Skeletal muscle cell (primary cell): ENCODE measurements around the gene SFXN2.

Experiments used
- DNase-seq: peaks from one replicate; pipeline ENCODE4 v3.0.0-alpha.2; 2010; ENCODE audit warnings: low read depth
- H3K4me3 ChIP-seq: 2 replicates; pipeline ENCODE4 v1.5.1; 2011; ENCODE audit warnings: low read depth, mild to moderate bottlenecking, control low read depth, low read length, moderate library complexity

The SFXN2 gene

DNA sequence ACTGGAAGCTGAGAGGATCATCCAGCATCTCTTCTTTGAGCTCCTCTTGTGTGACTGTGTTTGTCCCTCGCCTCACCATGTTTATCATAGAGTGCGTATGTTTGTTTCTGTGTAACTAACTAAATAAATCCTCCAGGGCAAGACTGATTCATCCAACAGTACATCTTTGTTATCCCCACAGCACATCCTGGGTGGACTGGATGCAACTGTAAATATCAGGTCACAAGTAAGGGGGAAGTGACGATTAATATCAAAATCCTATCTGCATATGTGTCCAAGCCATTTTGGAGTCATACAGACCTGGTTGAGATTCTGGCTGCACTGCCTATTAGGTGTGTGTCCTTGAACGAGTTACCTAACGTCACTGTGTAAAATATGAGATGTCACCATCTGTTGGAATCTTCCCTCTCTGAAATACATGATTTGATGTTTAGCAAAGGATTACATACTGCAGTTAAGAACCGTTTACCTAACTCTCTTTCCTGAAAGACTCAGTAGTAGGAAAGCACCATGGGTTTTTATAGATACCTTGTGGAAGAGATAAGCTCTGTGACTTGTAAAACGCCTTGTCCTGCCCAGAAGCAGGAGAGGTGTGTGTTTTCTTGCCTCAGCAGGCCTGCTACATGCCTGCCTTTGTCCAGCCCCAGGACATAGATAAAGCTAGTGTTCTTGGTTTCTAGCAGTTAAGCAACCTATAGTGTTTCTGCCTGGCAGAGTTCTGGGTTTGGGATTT, 55.1 kb downstream of the SFXN2 start:
- no peak for DNase-seq
- no peak overlapping the region for H3K4me3 ChIP-seq

DNA sequence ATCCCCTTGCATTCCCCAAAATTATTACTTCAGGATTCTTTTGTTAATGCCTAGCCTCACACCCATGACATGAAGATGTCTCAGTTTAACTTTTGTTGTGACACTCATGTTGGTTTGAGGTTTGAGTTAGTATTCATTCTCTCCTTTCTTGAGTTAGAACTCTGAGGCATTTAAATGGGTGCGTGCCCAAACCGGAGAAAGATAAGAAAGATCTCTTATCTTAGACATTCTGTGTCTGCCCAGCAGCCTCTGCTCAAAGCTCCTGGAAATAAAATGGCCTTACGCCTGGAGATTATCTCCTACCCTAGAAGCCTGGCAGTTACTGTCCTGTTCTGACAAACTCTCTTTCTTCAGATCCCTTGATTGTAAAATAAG, 55.7 kb downstream of the SFXN2 start:
- no peak overlapping the region for H3K4me3 ChIP-seq

DNA sequence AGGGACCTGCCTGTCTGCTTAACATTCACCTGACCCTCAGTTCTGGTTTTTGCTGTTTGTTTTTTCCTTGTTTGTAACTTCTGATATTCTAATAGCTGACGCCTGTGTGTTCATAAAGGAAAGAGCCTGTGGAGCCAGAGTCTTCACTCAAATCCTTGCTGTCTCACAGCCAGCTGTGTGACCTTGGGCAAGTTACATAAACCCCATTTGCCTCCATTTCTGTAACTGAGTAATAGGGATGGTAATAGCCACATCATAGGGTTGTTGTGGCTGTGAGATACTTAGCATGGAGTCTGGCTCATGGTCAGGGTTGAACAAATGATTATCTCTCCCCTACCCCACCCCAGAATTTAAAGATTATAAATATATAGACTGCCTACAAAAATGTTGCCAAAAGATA, 56.4 kb downstream of the SFXN2 start:
- no peak for DNase-seq
- H3K4me3 ChIP-seq: no peak overlapping the region

More for the DNA sequence above, 55.7 kb downstream of the SFXN2 start:
- no peak for DNase-seq

DNA sequence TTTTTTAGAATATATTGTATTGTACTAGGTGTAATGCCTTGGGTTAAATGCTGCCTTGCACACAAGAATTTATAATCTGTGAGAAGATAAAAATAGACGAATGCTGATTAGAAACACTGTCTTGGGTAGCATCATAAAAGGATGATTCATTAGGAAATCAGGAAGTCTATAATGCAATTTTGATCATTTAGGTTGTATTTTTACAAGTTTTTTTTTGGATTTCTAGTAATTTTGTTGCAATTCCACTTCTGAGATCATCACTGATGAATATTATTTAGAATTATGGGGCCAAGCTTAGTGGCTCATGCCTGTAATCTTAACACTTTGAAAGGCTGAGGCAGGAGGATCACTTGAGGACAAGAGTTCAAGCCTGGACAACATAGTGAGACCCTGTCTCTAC, 58.9 kb downstream of the SFXN2 start:
- no peak for DNase-seq

DNA sequence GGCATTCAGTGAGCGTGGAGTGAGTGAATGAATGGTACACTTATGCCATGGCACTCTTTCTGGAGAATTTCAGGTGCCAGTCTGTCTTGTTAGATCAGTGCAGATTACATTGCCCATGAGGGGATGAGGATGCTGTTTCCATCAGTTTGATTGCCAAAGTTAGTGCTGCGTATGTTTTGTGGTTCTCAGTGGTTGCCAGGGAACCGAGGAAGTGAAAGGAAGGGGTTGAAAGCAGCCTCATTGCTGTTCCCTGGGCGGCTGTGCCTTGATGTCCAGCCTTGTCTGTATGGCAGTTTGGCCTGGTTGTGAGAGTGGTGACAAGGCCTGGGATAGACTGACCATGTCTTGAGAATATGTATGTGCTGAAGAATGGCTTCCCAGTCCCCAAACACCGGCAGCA, 59.5 kb downstream of the SFXN2 start:
- H3K4me3 ChIP-seq: no peak overlapping the region
- no peak for DNase-seq

More for the DNA sequence above, 58.9 kb downstream of the SFXN2 start:
- H3K4me3 ChIP-seq: no peak overlapping the region

DNA sequence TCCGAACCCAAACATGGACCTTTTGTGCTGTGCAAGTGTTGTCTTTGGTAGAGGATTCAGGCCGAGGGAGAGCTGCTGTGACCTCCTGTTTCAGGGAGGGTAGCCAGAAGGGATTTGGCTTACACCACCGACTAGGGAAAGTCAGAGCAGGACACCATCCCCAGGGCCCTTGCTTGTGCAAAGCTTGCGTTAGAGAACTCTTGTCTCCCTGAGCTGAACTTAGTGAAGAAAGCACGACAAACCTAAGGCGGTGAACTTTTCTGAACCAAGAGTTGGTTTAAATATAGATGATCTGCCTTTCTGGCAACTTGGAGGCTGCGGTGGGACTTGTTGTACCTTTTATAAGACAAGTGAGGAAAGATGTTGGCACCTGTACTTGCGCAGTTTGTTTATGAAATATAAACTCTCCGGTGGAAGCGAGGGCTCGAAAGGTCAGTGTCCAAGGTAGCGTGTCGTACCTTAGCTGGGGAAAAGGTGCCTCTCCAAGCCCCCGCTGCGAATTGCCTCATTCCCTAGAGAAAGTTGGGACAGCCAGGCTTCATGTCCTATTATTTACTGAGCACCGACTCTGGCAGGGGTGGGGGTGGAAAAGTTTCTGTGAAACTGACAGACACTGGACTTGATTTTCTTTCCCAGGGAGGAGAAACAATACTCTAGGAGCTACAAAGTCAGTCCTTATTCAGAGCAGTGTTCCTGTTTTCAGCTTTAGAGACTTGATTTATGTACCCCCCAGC, 60.9 kb downstream of the SFXN2 start:
- peak overlapping the region; percentile 61 for H3K4me3 ChIP-seq

DNA sequence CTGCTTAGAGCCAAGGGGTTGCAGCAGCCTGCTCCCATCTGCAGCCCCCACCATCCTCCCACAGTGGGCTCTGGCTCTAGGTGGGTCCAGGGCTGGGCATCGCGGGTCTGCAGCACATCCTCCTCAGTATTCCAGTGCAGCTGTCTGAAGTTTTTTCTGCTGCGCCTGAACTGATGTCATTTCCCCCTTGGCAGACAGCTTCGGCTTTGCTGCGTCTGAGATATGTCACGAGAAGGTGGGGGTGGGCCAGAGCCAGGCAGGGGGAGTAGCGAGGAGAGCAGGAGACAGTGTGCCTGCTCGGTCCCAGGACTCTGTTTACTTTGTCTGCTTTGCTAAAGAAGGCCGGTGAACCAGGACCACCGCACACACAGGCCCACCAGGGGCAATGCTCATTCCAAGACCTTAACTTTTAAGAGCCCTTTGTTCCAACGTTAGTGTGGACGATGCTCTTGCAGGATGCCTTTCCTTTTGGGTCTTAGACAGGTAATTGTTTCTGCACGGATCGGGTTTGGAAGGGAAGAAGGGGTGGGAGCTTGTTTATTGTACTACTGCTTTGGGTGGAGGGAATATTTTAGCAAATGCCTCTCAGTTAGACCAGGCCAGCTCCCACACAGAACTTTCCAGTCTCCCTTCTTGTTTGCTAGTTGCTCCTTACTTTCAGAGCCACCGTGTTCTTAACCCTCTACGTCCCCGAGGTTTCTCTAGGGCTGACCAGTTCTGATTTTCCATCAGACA, 61.7 kb downstream of the SFXN2 start:
- peak; percentile 82 for DNase-seq
- H3K4me3 ChIP-seq: peak overlapping the region; percentile 61

More for the DNA sequence above, 60.9 kb downstream of the SFXN2 start:
- DNase-seq: peak; percentile 71

DNA sequence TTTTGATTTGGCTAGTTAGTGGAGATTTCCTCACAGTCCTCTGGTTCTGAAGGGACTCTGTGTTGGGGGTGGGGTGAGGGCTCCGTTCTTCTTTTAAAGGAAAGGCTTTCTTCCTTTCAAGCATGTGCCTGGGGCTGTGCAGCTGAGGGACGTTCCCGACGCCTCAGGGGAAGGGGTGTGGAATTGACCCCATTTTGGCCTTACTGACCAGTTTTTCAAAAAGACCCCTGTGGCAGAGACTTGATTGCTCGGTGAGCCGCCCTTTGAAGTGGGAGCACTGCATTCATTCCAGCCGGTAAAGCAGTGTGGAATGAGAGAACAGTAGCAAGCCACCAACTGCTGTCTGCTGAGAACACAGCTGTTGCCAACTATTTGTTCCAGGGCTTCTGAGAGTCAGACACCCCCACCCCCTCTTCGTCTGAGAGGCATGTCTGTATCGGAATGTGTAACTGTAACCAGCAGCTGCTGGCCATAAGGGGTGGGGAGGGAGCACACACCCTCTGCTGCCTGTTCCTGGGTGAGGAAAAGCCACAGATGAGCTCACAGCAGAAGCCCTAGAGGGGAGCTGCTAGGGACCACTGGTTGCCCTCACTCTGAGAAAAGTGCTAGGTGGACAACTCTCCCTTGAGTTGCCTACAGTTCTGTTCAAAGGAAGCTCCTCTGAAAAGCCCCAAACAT, 62.5 kb downstream of the SFXN2 start:
- H3K4me3 ChIP-seq: peak overlapping the region; percentile 61
- DNase-seq: peak; percentile 98

DNA sequence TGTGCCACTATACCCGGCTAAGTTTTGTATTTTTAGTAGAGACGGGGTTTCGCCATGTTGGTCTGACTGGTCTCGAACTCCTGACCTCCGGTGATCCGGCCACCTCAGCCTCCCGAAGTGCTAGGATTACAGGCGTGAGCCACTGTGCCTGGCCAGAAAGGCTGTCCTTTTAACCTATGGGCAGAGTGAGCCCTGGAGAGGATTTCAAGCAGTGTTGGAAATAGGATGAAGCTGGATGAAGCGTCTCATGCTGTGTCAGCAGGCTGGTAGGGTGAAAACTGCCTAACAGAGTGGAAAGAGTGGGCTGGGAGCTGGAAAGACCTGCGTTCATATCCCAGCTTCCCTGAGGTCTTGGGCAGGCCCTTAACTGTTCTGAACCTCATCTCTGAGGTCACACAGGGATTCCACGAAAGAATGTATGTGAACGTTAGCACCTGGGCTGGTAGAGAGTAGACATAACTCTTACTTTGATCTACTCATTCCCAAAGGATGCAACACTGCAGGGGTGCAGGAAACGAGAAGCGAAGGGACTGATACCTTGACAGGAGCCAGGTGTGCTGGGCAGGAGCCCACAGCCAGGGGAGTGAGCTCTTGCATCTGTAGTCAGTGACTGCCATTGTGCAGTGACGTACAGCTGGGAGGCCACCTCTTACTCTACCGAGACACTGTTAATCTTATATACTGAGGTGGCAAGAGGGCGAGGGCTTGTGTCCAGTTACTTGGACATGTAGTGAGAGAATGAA, 63.4 kb downstream of the SFXN2 start:
- H3K4me3 ChIP-seq: peak overlapping the region; percentile 30
- DNase-seq: no peak

DNA sequence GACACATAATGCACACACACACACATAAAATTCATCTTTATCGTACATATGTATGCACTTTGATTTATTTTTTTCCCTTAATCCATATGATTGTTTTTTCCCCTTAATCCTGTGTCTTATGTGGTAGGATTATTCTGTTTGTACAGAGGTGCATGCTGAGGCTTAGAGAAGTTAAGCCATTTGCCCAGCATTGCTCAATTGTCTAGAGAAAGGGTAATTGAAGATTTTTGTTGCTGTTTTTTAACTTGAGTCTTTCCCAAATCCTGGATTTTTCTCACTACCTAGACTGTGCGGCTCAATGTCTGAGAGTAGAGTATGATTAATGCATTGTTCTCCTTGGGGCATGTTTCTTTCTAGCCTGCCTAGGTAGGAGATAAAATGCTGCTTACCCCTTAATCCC, 64.3 kb downstream of the SFXN2 start:
- H3K4me3 ChIP-seq: no peak overlapping the region
- no peak for DNase-seq

DNA sequence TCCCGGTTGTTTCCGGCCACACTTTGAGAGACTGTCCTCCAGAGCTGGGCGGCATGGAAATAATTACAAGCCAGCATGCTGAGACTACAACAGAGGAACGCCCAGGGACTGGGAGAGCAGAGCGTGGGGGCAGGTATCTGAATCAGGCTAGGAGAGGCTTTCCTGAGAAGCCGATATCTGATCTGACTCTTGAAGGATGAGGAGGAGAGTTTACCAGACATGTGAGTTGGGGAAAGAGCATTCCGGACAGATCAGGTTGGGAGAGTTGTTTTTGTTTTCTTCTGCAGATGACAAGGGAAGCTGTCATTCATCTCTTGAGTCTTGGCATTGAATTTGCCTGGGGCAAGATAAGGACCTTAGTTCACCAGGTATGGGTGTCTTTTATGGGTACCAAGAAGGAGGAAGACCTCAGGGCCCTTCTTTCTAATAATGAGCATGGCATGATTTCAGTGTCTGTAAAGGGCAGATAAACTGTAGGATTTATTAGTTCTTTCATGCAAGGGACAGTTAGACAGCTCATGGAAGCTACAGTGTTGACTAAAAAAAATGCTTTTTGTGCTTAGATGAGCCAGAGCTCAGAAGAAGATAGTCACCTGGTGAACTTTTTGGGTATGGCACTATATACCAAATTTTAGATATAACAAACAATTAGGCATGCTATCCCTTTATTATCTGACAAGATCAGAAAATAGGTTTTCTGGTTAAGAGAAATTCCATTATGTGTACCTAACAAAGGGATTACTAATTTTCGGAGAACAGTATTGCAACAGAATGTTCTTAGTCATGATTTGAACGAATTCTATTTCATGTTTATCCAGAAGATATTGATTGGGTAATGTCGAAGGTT, 65.5 kb downstream of the SFXN2 start:
- no peak overlapping the region for H3K4me3 ChIP-seq
- no peak for DNase-seq

DNA sequence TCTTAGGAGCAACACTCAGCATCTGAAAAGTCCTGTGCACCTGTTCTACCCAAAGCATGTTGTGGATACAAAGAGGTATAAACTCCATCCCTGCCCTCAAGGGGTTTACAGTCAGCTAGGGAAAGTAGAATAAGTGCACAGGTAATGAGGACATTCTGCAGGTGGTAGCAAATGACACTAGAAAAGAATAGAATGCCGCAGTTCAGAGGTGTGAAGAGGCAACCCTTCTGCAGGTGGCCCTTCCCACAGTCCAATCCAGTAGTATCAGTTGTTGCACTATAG, 66.0 kb downstream of the SFXN2 start:
- no peak for DNase-seq
- no peak overlapping the region for H3K4me3 ChIP-seq

DNA sequence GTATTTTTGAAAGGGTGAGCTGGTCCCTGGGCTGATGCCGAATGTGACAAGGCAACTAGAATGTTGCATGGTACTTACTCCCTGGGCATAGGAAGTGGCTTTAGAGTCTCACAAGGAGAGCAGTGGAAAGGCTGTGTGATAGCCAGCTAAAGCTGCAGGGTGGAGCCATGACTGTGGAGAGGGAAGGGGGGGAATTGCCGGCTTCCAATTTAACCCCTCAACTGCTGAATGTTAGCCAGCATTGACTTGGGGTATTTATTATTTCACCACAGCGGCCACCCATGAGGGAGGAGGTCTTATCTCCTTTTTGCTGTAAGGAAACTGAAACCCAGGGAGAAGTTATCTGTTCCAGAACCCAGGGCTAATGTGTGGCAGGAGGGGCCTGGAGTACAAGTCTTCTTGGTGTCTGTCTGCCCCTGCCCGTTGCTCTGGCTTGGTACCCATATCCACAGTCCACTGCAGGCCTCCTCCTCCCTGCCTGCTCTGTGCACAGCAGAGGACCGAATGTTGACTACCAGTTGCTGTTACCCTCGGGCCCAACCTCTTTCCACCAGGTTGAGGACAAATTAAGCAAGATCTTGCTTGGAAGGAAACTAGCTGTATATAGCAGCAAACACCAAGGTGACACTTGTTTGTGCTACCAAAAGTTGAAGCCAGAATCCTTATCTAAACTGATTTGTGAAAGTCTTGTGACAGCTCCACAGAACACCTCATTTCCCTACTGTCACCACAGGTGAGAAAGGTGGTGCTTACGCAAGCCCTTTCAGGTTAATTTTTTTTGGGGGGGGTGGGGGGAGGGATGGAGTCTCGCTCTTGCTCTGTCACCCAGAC, 66.9 kb downstream of the SFXN2 start:
- DNase-seq: no peak
- H3K4me3 ChIP-seq: no peak overlapping the region

DNA sequence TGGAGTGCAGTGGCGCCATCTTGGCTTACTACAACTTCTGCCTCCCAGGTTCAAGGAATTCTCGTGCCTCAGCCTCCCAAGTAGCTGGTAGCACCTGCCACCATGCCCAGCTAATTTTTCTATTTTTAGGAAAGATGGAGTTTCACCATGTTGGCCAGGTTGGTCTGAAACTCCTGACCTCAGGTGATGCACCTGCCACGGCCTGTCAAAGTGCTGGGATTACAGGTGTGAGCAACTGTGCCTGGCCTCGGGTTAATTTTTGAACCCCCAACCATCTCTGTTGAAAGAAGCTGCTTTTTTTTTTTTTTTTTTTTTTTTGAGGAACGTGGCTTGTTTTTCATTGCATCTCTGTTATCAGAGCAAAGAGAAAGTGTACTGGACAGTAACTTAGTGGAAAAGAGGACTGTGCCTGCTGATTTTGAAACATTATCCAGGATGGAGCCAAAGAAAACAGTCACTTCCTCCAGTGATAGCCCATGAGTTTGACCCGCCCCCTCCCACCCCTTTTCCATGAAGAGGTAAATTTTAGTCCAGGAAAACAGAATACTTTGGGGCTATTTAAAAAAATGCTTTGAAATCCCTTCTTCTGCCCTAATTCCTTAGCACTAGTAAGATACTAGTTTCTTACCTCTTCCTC, 67.6 kb downstream of the SFXN2 start:
- no peak overlapping the region for H3K4me3 ChIP-seq
- no peak for DNase-seq

DNA sequence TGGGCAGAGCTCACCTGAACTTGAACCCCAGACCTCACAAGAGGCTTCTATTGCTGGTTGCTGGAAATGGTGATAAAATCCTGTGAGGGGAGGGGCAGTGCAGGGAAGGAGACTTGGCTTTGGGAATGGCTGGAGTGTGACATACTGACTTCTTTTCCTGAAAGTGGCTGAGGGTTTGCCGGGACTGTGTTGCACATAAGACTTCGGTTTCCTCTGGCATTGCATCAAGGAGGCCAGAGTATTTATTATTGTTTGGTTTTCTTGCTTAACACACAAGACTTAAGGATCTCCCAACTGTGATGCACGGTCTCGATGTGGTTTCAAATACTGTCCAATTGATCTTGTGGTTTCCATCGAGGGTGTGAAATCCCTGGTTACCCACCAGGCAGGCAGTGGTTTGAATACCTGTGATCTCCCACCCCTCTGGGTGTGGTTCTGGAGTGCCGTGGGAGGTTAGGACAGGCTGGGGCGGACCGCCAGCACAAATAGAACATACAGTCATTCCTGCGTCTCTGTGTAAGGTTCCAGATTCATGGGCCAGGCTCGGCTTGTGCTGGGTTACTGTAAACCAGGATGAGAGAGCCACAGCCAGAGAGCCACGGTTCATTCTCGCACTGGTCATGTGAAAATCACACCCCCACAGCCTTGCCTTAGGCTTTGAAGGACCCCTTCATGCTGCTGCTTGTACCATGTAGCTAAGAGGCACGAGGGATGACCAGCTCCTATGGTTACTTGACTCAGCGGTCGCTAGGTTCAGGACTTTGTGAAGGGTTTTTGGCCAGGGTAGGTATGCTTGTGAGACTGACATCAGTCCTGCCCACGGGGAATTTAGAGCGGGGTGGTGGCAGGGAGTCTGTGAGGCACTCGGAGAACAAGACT, 68.5 kb downstream of the SFXN2 start:
- no peak overlapping the region for H3K4me3 ChIP-seq
- DNase-seq: peak; percentile 92

DNA sequence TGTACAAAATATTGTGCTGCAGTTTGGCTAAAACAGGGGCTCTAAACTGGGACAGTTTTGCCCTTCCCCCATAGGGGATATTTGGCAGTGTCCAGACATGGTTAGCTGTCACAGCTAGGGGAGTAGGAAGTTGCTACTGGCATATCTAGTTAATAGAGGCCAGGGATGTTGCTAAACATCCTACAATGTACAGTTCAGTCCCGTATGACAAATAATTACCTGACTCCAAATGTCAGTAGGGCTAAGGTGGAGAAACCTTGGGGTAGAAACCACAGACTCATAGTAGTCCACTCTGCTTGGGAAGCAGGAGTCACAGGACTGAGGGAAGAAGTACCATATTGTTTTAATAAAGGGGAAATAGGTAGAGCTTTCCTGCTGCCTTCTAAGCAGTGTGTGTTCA, 69.1 kb downstream of the SFXN2 start:
- H3K4me3 ChIP-seq: no peak overlapping the region
- no peak for DNase-seq
